AG10803 (cell line): ENCODE data around the gene BCAS3.
"Not testable (repeated sequence)": the region's sequence is repeated elsewhere in the genome, so short reads cannot be mapped to it uniquely, and the experiment has no call there.

Source experiments
- DNase-seq: peaks from one replicate; pipeline ENCODE4 v3.0.0; 2010; ENCODE audit warnings: low read depth
- H3K4me3 ChIP-seq: 2 replicates; pipeline ENCODE4 v1.5.1; 2011; ENCODE audit warnings: mild to moderate bottlenecking, low read length, control low read depth
- CTCF ChIP-seq: conservative IDR thresholded peaks from 2 replicates; pipeline ENCODE4 v1.5.1; 2011; ENCODE audit warnings: mild to moderate bottlenecking, low read length, control low read depth, inconsistent platforms

Gene BCAS3

GRCh38 chr17:61239327-61239726, 561.7 kb downstream of the BCAS3 start:
- H3K4me3 ChIP-seq, result no peak overlapping the region
- TF ChIP-seq CTCF, result no peak
- DNase-seq, result no peak

- no peak overlapping the region for H3K4me3 ChIP-seq
- no peak for DNase-seq
- TF ChIP-seq CTCF, result no peak
These were observed 562.3 kb downstream of the BCAS3 start for GRCh38 chr17:61239953-61240352.

GRCh38 chr17:61240851-61241468, 563.3 kb downstream of the BCAS3 start:
- no peak overlapping the region for H3K4me3 ChIP-seq
- DNase-seq, result no peak
- TF ChIP-seq CTCF, result no peak

GRCh38 chr17:61244988-61245387, 567.3 kb downstream of the BCAS3 start:
- not testable (repeated sequence) for H3K4me3 ChIP-seq, DNase-seq

GRCh38 chr17:61245706-61246135, 568.1 kb downstream of the BCAS3 start:
- no peak for TF ChIP-seq CTCF
- no peak overlapping the region for H3K4me3 ChIP-seq
- DNase-seq, result no peak

GRCh38 chr17:61247439-61247838, 569.8 kb downstream of the BCAS3 start:
- H3K4me3 ChIP-seq, result no peak overlapping the region
- TF ChIP-seq CTCF, result no peak
- peak; percentile 93 for DNase-seq

GRCh38 chr17:61248399-61248798, 570.7 kb downstream of the BCAS3 start:
- no peak for TF ChIP-seq CTCF
- H3K4me3 ChIP-seq, result no peak overlapping the region
- DNase-seq, result peak; percentile 27
